ENCODE data around the gene PLA2G6. TPM values are rescaled to one million over a fixed set of nuclear protein-coding genes. Genes with fewer than 3 reads are reported as not detected.

PLA2G6 gene
- total RNA-seq, 2 donors from 2014 or later: 60.6 to 60.7 TPM

- Histone ChIP-seq H3K4me3 (ENCODE audit: low read length) (no peak overlapping the region), H3K27ac (ENCODE audit: low read depth, low read length) (no peak overlapping the region), H3K36me3 (ENCODE audit: control insufficient read depth, insufficient read depth, low read length) (no peaks in the 10 kb centered on the region), H3K9me3 (ENCODE audit: control insufficient read depth, low read length) (no peaks in the 10 kb centered on the region), H3K4me1 (ENCODE audit: control insufficient read depth, insufficient read depth, low read length) (no peaks in the 10 kb centered on the region), H3K27me3 (ENCODE audit: control insufficient read depth, insufficient read depth, low read length, poor library complexity, severe bottlenecking) (peaks cover 3% of the 10 kb centered on the region), H3K9ac (ENCODE audit: extremely low read depth, low read length, poor library complexity, severe bottlenecking) (no peak overlapping the region)
- H3K9me3 Mint-ChIP-seq: no peaks in the 10 kb centered on the region
- H3K27ac Mint-ChIP-seq: no peak overlapping the region
- 61 to 69% methylated on average over 23 to 32 of the region's 32 CpGs for WGBS, 2 experiments (ENCODE audit: insufficient coverage in 1 of 2, insufficient read length in 1 of 2)
- no peak overlapping the region for H3K4me3 Mint-ChIP-seq
- H3K27me3 Mint-ChIP-seq (ENCODE audit: insufficient read depth): no peaks in the 10 kb centered on the region
- TF ChIP-seq CTCF (conservative IDR thresholded peaks at IDR 0.05): peak; percentile 98
- DNase-seq: peak; percentile 97
- peaks cover 6% of the 10 kb centered on the region for H3K4me1 Mint-ChIP-seq
- H3K36me3 Mint-ChIP-seq (ENCODE audit: low read depth): peaks cover 17% of the 10 kb centered on the region
Measured at GRCh38 chr22:38114484-38115398, 66.9 kb downstream of the PLA2G6 start.

- WGBS, 2 experiments (ENCODE audit: insufficient coverage in 1 of 2, insufficient read length in 1 of 2): 94% methylated on average over 6 to 22 of the region's 22 CpGs
- no peaks in the 10 kb centered on the region for H3K36me3 ChIP-seq (ENCODE audit: control insufficient read depth, insufficient read depth, low read length)
- no peaks in the 10 kb centered on the region for H3K9me3 ChIP-seq (ENCODE audit: control insufficient read depth, low read length)
- DNase-seq: no peak
- no peaks in the 10 kb centered on the region for H3K27me3 Mint-ChIP-seq (ENCODE audit: insufficient read depth)
- peaks cover 4% of the 10 kb centered on the region for H3K27me3 ChIP-seq (ENCODE audit: control insufficient read depth, insufficient read depth, low read length, poor library complexity, severe bottlenecking)
- no peak overlapping the region for H3K27ac ChIP-seq (ENCODE audit: low read depth, low read length)
- H3K36me3 Mint-ChIP-seq (ENCODE audit: low read depth): peaks cover 4% of the 10 kb centered on the region
- H3K4me1 Mint-ChIP-seq: peaks cover 6% of the 10 kb centered on the region
- H3K27ac Mint-ChIP-seq: no peak overlapping the region
- H3K4me3 ChIP-seq (ENCODE audit: low read length): no peak overlapping the region
- no peaks in the 10 kb centered on the region for H3K9me3 Mint-ChIP-seq
- no peak overlapping the region for H3K9ac ChIP-seq (ENCODE audit: extremely low read depth, low read length, poor library complexity, severe bottlenecking)
- no peak overlapping the region for H3K4me3 Mint-ChIP-seq
- H3K4me1 ChIP-seq (ENCODE audit: control insufficient read depth, insufficient read depth, low read length): no peaks in the 10 kb centered on the region
- TF ChIP-seq CTCF (conservative IDR thresholded peaks at IDR 0.05): no peak
Measured at GRCh38 chr22:38112381-38112780, 69.2 kb downstream of the PLA2G6 start.

- no peak for DNase-seq
- Histone ChIP-seq H3K4me3 (ENCODE audit: low read length) (no peak overlapping the region), H3K27me3 (ENCODE audit: control insufficient read depth, insufficient read depth, low read length, poor library complexity, severe bottlenecking) (peaks cover 4% of the 10 kb centered on the region), H3K36me3 (ENCODE audit: control insufficient read depth, insufficient read depth, low read length) (no peaks in the 10 kb centered on the region), H3K27ac (ENCODE audit: low read depth, low read length) (no peak overlapping the region), H3K9ac (ENCODE audit: extremely low read depth, low read length, poor library complexity, severe bottlenecking) (no peak overlapping the region), H3K9me3 (ENCODE audit: control insufficient read depth, low read length) (no peaks in the 10 kb centered on the region), H3K4me1 (ENCODE audit: control insufficient read depth, insufficient read depth, low read length) (no peaks in the 10 kb centered on the region)
- Mint-ChIP-seq H3K27ac (no peak overlapping the region), H3K27me3 (ENCODE audit: insufficient read depth) (no peaks in the 10 kb centered on the region), H3K4me1 (peaks cover 6% of the 10 kb centered on the region), H3K4me3 (no peak overlapping the region), H3K9me3 (no peaks in the 10 kb centered on the region), H3K36me3 (ENCODE audit: low read depth) (peaks cover 4% of the 10 kb centered on the region)
- WGBS, 2 experiments (ENCODE audit: insufficient coverage in 1 of 2, insufficient read length in 1 of 2): 90 to 96% methylated on average over 8 to 11 of the region's 11 CpGs
- TF ChIP-seq CTCF (conservative IDR thresholded peaks at IDR 0.05): no peak
Measured at GRCh38 chr22:38111925-38112355, 69.7 kb downstream of the PLA2G6 start.
